Uterus (tissue), 2 donors: ENCODE data around the gene WASF2.

Experiments
- CTCF ChIP-seq, 4 experiments: fragments of 200-600 bp in 2 of 4; fragments of 450-650 bp in 2 of 4; sonication (generic) in 2 of 4; IDR thresholded peaks; one replicate each; pipeline ENCODE4 v1.5.1; 2016 to 2019; ENCODE audit warnings: antibody characterized with exemption in 4 of 4, mild to moderate bottlenecking in 2 of 4, moderate library complexity in 1 of 4
- POLR2A ChIP-seq, 2 donors: fragments of 450-650 bp; IDR thresholded peaks; one replicate each; pipeline ENCODE4 v1.6.1; 2016; ENCODE audit warnings: antibody characterized with exemption in 2 of 2, mild to moderate bottlenecking in 1 of 2, moderate library complexity in 1 of 2

GRCh38 chr1:27515626-27516025 is 25.7 kb upstream of the WASF2 start:
- TF ChIP-seq CTCF (IDR thresholded peaks at IDR 0.05) (no peak), POLR2A (IDR thresholded peaks at IDR 0.05) (no peak)
